SK-N-SH (cell line): ENCODE data around the gene FIGN. TPM values are rescaled to one million over a fixed set of nuclear protein-coding genes. Genes with fewer than 3 reads are reported as not detected.

ENCODE experiments used
- CTCF ChIA-PET: fragments of 300-600, 350-600 bp; formaldehyde crosslinking; extraction: SDS; loops from one replicate; lab custom pipeline; 2021; lab: Yijun Ruan, JAX
- POLR2A ChIA-PET: fragments of 350-600 bp; sonication (Branson Sonifier 250); formaldehyde crosslinking; extraction: SDS; loops from one replicate; lab custom pipeline; 2020; ENCODE audit warnings: antibody characterized with exemption, inconsistent platforms; lab: Yijun Ruan, JAX
- DNase-seq: peaks from one replicate; pipeline ENCODE4 v3.0.0; 2012
- H2AFZ ChIP-seq: fragments of 200-600 bp; sonication (generic); 2 replicates; pipeline ENCODE4 v1.8.1; 2016; ENCODE audit warnings: antibody characterized with exemption, mild to moderate bottlenecking, low read depth
- H3F3A ChIP-seq: fragments of 200-600 bp; sonication (generic); replicated peaks from 2 replicates; pipeline ENCODE3; 2016; ENCODE audit warnings: antibody characterized with exemption, mild to moderate bottlenecking; ENCODE audit not compliant: insufficient read depth
- H3K27ac ChIP-seq, 2 experiments: fragments of 200-500 bp in 1 of 2; fragments of 200-600 bp in 1 of 2; sonication (Bioruptor generic) in 1 of 2; sonication (generic), shearing (Covaris generic) in 1 of 2; 2 replicates each; pipeline versions ENCODE4 v1.5.1 to v1.6.1; 2014 to 2016; ENCODE audit warnings: low read depth in 2 of 2, inconsistent platforms in 1 of 2, low read length in 1 of 2, mild to moderate bottlenecking in 1 of 2, mixed read lengths in 1 of 2
- H3K27me3 ChIP-seq: fragments of 200-600 bp; sonication (generic), shearing (Covaris generic); 2 replicates; pipeline ENCODE4 v1.6.1; 2016; ENCODE audit warnings: mixed run types; ENCODE audit not compliant: insufficient read depth
- H3K36me3 ChIP-seq, 2 experiments: fragments of 200-500 bp in 1 of 2; fragments of 200-600 bp in 1 of 2; sonication (Bioruptor generic) in 1 of 2; sonication (generic) in 1 of 2; replicated peaks in 1 of 2; 2 replicates each; pipeline versions ENCODE3 to v1.5.1; 2014 to 2016; ENCODE audit warnings: low read length in 1 of 2, mild to moderate bottlenecking in 1 of 2; ENCODE audit not compliant: insufficient read depth in 2 of 2, control insufficient read depth in 1 of 2
- H3K4me1 ChIP-seq, 2 experiments: fragments of 200-500 bp in 1 of 2; fragments of 200-600 bp in 1 of 2; sonication (Bioruptor generic) in 1 of 2; sonication (generic), shearing (Covaris generic) in 1 of 2; 2 replicates each; pipeline versions ENCODE4 v1.5.1 to v1.6.1; 2014 to 2016; ENCODE audit warnings: low read depth in 1 of 2, low read length in 1 of 2, mixed run types in 1 of 2; ENCODE audit not compliant: insufficient read depth in 2 of 2, control insufficient read depth in 1 of 2
- H3K4me2 ChIP-seq: fragments of 200-600 bp; sonication (generic), shearing (Covaris generic); 2 replicates; pipeline ENCODE4 v1.6.1; 2017; ENCODE audit warnings: mixed run types
- H3K4me3 ChIP-seq, 2 experiments: fragments of 200-500 bp in 1 of 2; fragments of 200-600 bp in 1 of 2; sonication (Bioruptor generic) in 1 of 2; sonication (generic), shearing (Covaris generic) in 1 of 2; 2 replicates each; pipeline versions ENCODE4 v1.5.1 to v1.8.1; 2014 to 2016; ENCODE audit warnings: low read depth in 2 of 2, inconsistent platforms in 1 of 2, low read length in 1 of 2, mild to moderate bottlenecking in 1 of 2, mixed read lengths in 1 of 2, moderate library complexity in 1 of 2
- H3K79me2 ChIP-seq: fragments of 200-600 bp; sonication (generic); 2 replicates; pipeline ENCODE4 v1.8.1; 2017; ENCODE audit warnings: mild to moderate bottlenecking; ENCODE audit not compliant: insufficient read depth
- H3K9ac ChIP-seq: fragments of 200-600 bp; sonication (generic); 2 replicates; pipeline ENCODE4 v1.6.1; 2017; ENCODE audit warnings: mixed run types
- H3K9me2 ChIP-seq: fragments of 200-600 bp; sonication (generic); 2 replicates; pipeline ENCODE4 v1.6.1; 2017; ENCODE audit warnings: mixed run types
- H3K9me3 ChIP-seq: fragments of 200-600 bp; sonication (generic); 2 replicates; pipeline ENCODE4 v1.6.1; 2017; ENCODE audit warnings: mixed run types, mild to moderate bottlenecking, moderate library complexity
- H4K20me1 ChIP-seq: fragments of 200-600 bp; sonication (generic); 2 replicates; pipeline ENCODE4 v1.6.1; 2017; ENCODE audit warnings: mild to moderate bottlenecking, mixed run types; ENCODE audit not compliant: insufficient read depth
- CHD2 ChIP-seq: fragments of 150-350 bp; IDR thresholded peaks from 2 replicates; pipeline ENCODE4 v1.6.1; 2018; ENCODE audit warnings: low read length; ENCODE audit not compliant: partially characterized antibody
- EP300 ChIP-seq, 2 experiments: IDR thresholded peaks; 2 replicates each; pipeline versions ENCODE4 v1.4.0 to v1.6.1; 2012; ENCODE audit warnings: borderline replicate concordance in 1 of 2, low read depth in 1 of 2, low read length in 1 of 2
- EZH2phosphoT487 ChIP-seq: fragments of 200-600 bp; sonication (generic); IDR thresholded peaks from 2 replicates; pipeline ENCODE4 v1.6.1; 2017; ENCODE audit warnings: low read depth, mixed run types, mild to moderate bottlenecking, antibody characterized with exemption, moderate library complexity, borderline replicate concordance
- FOSL2 ChIP-seq: IDR thresholded peaks from 2 replicates; pipeline ENCODE4 v1.4.0; 2012; ENCODE audit warnings: low read depth, mild to moderate bottlenecking, moderate library complexity, borderline replicate concordance
- JUND ChIP-seq: IDR thresholded peaks from 2 replicates; pipeline ENCODE4 v1.4.0; 2012
- MAX ChIP-seq: IDR thresholded peaks from 2 replicates; pipeline ENCODE4 v1.4.0; 2012; ENCODE audit warnings: low read depth
- NFIC ChIP-seq: IDR thresholded peaks from 2 replicates; pipeline ENCODE4 v1.4.0; 2012; ENCODE audit warnings: borderline replicate concordance
- NRF1 ChIP-seq: IDR thresholded peaks from 2 replicates; pipeline ENCODE4 v1.6.1; 2012; ENCODE audit warnings: low read depth, mild to moderate bottlenecking, low read length
- RXRA ChIP-seq: IDR thresholded peaks from 2 replicates; pipeline ENCODE4 v1.4.0; 2012; ENCODE audit warnings: low read depth, mild to moderate bottlenecking, borderline replicate concordance
- SIN3A ChIP-seq: IDR thresholded peaks from 2 replicates; pipeline ENCODE4 v1.6.1; 2012; ENCODE audit warnings: low read depth, mild to moderate bottlenecking, low read length, moderate library complexity, borderline replicate concordance
- SMC3 ChIP-seq: IDR thresholded peaks from 2 replicates; pipeline ENCODE4 v1.6.1; 2012; ENCODE audit warnings: low read depth, low read length, improper control_type of control experiment
- TAF1 ChIP-seq: IDR thresholded peaks from 2 replicates; pipeline ENCODE4 v1.6.1; 2012; ENCODE audit warnings: low read depth, mild to moderate bottlenecking, low read length, moderate library complexity, borderline replicate concordance
- TEAD4 ChIP-seq: IDR thresholded peaks from 2 replicates; pipeline ENCODE4 v1.4.0; 2012; ENCODE audit warnings: mild to moderate bottlenecking, borderline replicate concordance; ENCODE audit not compliant: insufficient read depth
- WGBS: methylation state at CpG from one replicate; pipeline ENCODE4 v1.1.6; 2017; ENCODE audit warnings: low lambda C conversion rate; 5-methylcytosine and 5-hydroxymethylcytosine counted together
- polyA plus RNA-seq, 3 experiments: library from polyadenylated mRNA; depleted of rRNA; stranded (reverse); fragments of >200 nt; gene quantifications; 2 replicates each; pipeline ENCODE4 v1.2.3, GENCODE V29; 2012

Gene FIGN
- polyA plus RNA-seq, 1 of the 3 experiments (the other 2 are of a cell fraction), result 0.74 TPM

GRCh38 chr2:163753726-163754125, 17.9 kb upstream of the FIGN start:
- no peak overlapping the region for H3K4me3 ChIP-seq
- no peak overlapping the region for H3K9ac ChIP-seq
- no peak for TF ChIP-seq NFIC
- TF ChIP-seq SMC3, result no peak
- no peak for TF ChIP-seq EZH2phosphoT487
- TF ChIP-seq SIN3A, result no peak
- no peak for TF ChIP-seq JUND
- no peak for TF ChIP-seq FOSL2
- no peak for TF ChIP-seq EP300 (IDR thresholded peaks at IDR 0.05; ENCODE audit: borderline replicate concordance in 1 of 2, low read depth in 1 of 2, low read length in 1 of 2)
- TF ChIP-seq RXRA, result no peak
- TF ChIP-seq TEAD4, result no peak
- no peaks in the 10 kb centered on the region for H3K4me1 ChIP-seq
- no peak overlapping the region for H3K27ac ChIP-seq
- no peaks in the 10 kb centered on the region for H4K20me1 ChIP-seq
- CTCF ChIA-PET, result interaction anchor here (0.9 to 1.2 kb wide), 2 partner anchors 36 to 49 kb away, joined by 3 to 4 read pairs; no protein-coding TSS in a partner anchor
- DNase-seq, result no peak
- 62% methylated on average over 2 of the region's 2 CpGs for WGBS
- 0 out of 2 replicates have a peak overlapping the region, but pooled peaks have one; percentile 41 for H2AFZ ChIP-seq
- H3K4me2 ChIP-seq, result no peak overlapping the region
- no peaks in the 10 kb centered on the region for H3F3A ChIP-seq
- no peaks in the 10 kb centered on the region for H3K36me3 ChIP-seq
- no peaks in the 10 kb centered on the region for H3K9me3 ChIP-seq
- POLR2A ChIA-PET, result no interaction called here
- no peaks in the 10 kb centered on the region for H3K9me2 ChIP-seq
- no peaks in the 10 kb centered on the region for H3K79me2 ChIP-seq
- no peaks in the 10 kb centered on the region for H3K27me3 ChIP-seq

GRCh38 chr2:163752267-163752666, 16.5 kb upstream of the FIGN start:
- no peaks in the 10 kb centered on the region for H4K20me1 ChIP-seq
- no peak overlapping the region for H3K27ac ChIP-seq
- H3K9ac ChIP-seq, result no peak overlapping the region
- H2AFZ ChIP-seq, result no peak overlapping the region
- ChIA-PET CTCF (no interaction called here), POLR2A (no interaction called here)
- H3K27me3 ChIP-seq, result no peaks in the 10 kb centered on the region
- H3K9me3 ChIP-seq, result no peaks in the 10 kb centered on the region
- no peak overlapping the region for H3K4me3 ChIP-seq
- no peaks in the 10 kb centered on the region for H3K79me2 ChIP-seq
- H3K36me3 ChIP-seq, result no peaks in the 10 kb centered on the region
- 86% methylated on average over 5 of the region's 5 CpGs for WGBS
- no peaks in the 10 kb centered on the region for H3F3A ChIP-seq
- no peaks in the 10 kb centered on the region for H3K9me2 ChIP-seq
- H3K4me2 ChIP-seq, result no peak overlapping the region
- no peak for TF ChIP-seq EP300 (IDR thresholded peaks at IDR 0.05; ENCODE audit: borderline replicate concordance in 1 of 2, low read depth in 1 of 2, low read length in 1 of 2)
- TF ChIP-seq SMC3, result no peak
- no peak for TF ChIP-seq MAX
- no peak for TF ChIP-seq EZH2phosphoT487
- TF ChIP-seq NRF1, result no peak
- no peaks in the 10 kb centered on the region for H3K4me1 ChIP-seq
- DNase-seq, result no peak

GRCh38 chr2:163751696-163752095, 15.9 kb upstream of the FIGN start:
- Histone ChIP-seq H4K20me1 (no peaks in the 10 kb centered on the region), H3K9ac (no peak overlapping the region), H3K79me2 (no peaks in the 10 kb centered on the region), H3K9me2 (no peaks in the 10 kb centered on the region), H3F3A (no peaks in the 10 kb centered on the region), H2AFZ (no peak overlapping the region), H3K9me3 (no peaks in the 10 kb centered on the region), H3K4me1 (no peaks in the 10 kb centered on the region), H3K36me3 (no peaks in the 10 kb centered on the region), H3K4me2 (no peak overlapping the region)
- POLR2A ChIA-PET, result interaction anchor here (0.7 kb wide), 1 partner anchor 295 kb away, joined by 3 read pairs; no protein-coding TSS in a partner anchor
- CTCF ChIA-PET, result no interaction called here
- DNase-seq, result no peak
- TF ChIP-seq TAF1 (no peak), CHD2 (no peak)
- TF ChIP-seq, all 33 proteins: peak for 0
- Histone ChIP-seq H3K27me3 (no peaks in the 10 kb centered on the region), H3K4me3 (no peak overlapping the region), H3K27ac (no peak overlapping the region)
